Endodermal cell (in vitro differentiated cells): Measurements from ENCODE around the gene SORCS1. TPM values are rescaled to one million over a fixed set of nuclear protein-coding genes. Genes with fewer than 3 reads are reported as not detected.

Experiments used
- DNase-seq: peaks from one replicate; pipeline ENCODE4 v3.0.0-alpha.2; 2017
- H3K27ac ChIP-seq: 2 replicates; pipeline ENCODE4 v1.5.1; 2013; ENCODE audit warnings: mild to moderate bottlenecking, low read depth, low read length, moderate library complexity
- H3K27me3 ChIP-seq: 2 replicates; pipeline ENCODE4 v1.6.1; 2013; ENCODE audit warnings: mild to moderate bottlenecking, low read length, moderate library complexity; ENCODE audit not compliant: insufficient read depth, control insufficient read depth, poor library complexity, severe bottlenecking
- H3K36me3 ChIP-seq: 2 replicates; pipeline ENCODE4 v1.7.0; 2013; ENCODE audit warnings: mild to moderate bottlenecking, low read length, moderate library complexity; ENCODE audit not compliant: control insufficient read depth, insufficient read depth
- H3K4me1 ChIP-seq: one replicate; pipeline ENCODE4 v1.7.0; 2013; ENCODE audit warnings: low read length; ENCODE audit not compliant: control insufficient read depth, insufficient read depth
- H3K4me3 ChIP-seq: 2 replicates; pipeline ENCODE4 v1.5.1; 2013; ENCODE audit warnings: mild to moderate bottlenecking, low read length, moderate library complexity
- H3K9ac ChIP-seq: 2 replicates; pipeline ENCODE4 v1.6.1; 2013; ENCODE audit warnings: mild to moderate bottlenecking, low read length, moderate library complexity; ENCODE audit not compliant: poor library complexity, severe bottlenecking; ENCODE audit errors: extremely low read depth
- H3K9me3 ChIP-seq: 2 replicates; pipeline ENCODE4 v1.6.1; 2013; ENCODE audit warnings: mild to moderate bottlenecking, low read length, moderate library complexity; ENCODE audit not compliant: control insufficient read depth
- H3K27ac Mint-ChIP-seq: 2 replicates; pipeline ENCODE4 v1.8.0; 2020; ENCODE audit warnings: mixed read lengths
- H3K27me3 Mint-ChIP-seq: 2 replicates; pipeline ENCODE4 v1.8.0; 2021; ENCODE audit warnings: mild to moderate bottlenecking, mixed read lengths; ENCODE audit not compliant: insufficient read depth
- H3K36me3 Mint-ChIP-seq: 2 replicates; pipeline ENCODE4 v1.8.0; 2020; ENCODE audit warnings: low read depth, mixed read lengths
- H3K4me1 Mint-ChIP-seq: 2 replicates; pipeline ENCODE4 v1.8.0; 2020; ENCODE audit warnings: mixed read lengths
- H3K4me3 Mint-ChIP-seq: 2 replicates; pipeline ENCODE4 v1.8.0; 2020; ENCODE audit warnings: mild to moderate bottlenecking, moderate library complexity, mixed read lengths
- H3K9me3 Mint-ChIP-seq: 2 replicates; pipeline ENCODE4 v1.8.0; 2020; ENCODE audit warnings: mild to moderate bottlenecking, mixed read lengths
- WGBS, 2 experiments: methylation state at CpG; one replicate each; pipeline versions ENCODE4 v1.1.5 to v1.1.7; 2013; ENCODE audit warnings: missing lambda C conversion rate in 2 of 2, mixed read lengths in 1 of 2; ENCODE audit not compliant: insufficient coverage in 1 of 2, insufficient read length in 1 of 2; 5-methylcytosine and 5-hydroxymethylcytosine counted together
- total RNA-seq, 2 donors: library from RNA; stranded (reverse); fragmentation: NEBNext Ultra II Directional in 1 of 2; extraction: Animal tissue kit (Norgen Biotek cat#: 25700) in 1 of 2; gene quantifications; 2 replicates in 1 of 2; 3 replicates in 1 of 2; pipeline ENCODE4 v1.2.1, GENCODE V29; 2021
- TF ChIP-seq, protein P1 (sequence below): fragments of 200-600 bp; sonication (generic); conservative IDR thresholded peaks from 2 replicates; pipeline ENCODE4 v1.5.0; 2021; ENCODE audit warnings: antibody characterized with exemption, mild to moderate bottlenecking

Gene SORCS1
- total RNA-seq, 2 donors from 2014 or later, result 57.4 to 79.6 TPM

DNA sequence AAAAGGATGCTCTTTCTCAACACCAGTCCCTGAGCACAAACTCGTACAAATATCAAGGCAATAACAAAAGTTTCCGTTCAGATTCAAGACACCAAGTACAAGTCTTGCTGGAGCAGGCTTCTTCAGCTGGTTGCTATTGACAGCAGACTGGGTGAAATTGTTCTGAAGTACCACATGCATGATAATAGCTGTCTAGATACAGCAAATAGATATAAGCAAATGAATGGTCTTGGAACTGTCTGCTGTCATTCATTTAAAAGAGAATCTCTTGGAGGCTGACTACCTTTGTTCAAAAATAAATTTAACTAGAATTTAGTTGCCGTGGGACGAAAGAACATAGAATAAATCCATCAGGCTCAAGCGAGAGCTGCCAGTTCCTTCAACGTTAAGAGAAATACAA lies 35.5 kb downstream of the SORCS1 start:
- H3K27ac Mint-ChIP-seq, result no peak overlapping the region
- H3K4me3 Mint-ChIP-seq, result no peak overlapping the region
- no peak overlapping the region for H3K9ac ChIP-seq
- 77 to 93% methylated on average over 5 to 6 of the region's 6 CpGs for WGBS, 2 experiments
- H3K27ac ChIP-seq, result no peak overlapping the region
- peaks cover 55% of the 10 kb centered on the region for H3K36me3 ChIP-seq
- peaks cover 5% of the 10 kb centered on the region for H3K4me1 ChIP-seq
- H3K27me3 ChIP-seq, result no peaks in the 10 kb centered on the region
- H3K9me3 ChIP-seq, result no peaks in the 10 kb centered on the region
- H3K9me3 Mint-ChIP-seq, result no peaks in the 10 kb centered on the region
- no peaks in the 10 kb centered on the region for H3K27me3 Mint-ChIP-seq
- H3K4me1 Mint-ChIP-seq, result peaks cover 13% of the 10 kb centered on the region
- no peak for DNase-seq
- peaks cover 14% of the 10 kb centered on the region for H3K36me3 Mint-ChIP-seq
- TF ChIP-seq, protein P1, sequence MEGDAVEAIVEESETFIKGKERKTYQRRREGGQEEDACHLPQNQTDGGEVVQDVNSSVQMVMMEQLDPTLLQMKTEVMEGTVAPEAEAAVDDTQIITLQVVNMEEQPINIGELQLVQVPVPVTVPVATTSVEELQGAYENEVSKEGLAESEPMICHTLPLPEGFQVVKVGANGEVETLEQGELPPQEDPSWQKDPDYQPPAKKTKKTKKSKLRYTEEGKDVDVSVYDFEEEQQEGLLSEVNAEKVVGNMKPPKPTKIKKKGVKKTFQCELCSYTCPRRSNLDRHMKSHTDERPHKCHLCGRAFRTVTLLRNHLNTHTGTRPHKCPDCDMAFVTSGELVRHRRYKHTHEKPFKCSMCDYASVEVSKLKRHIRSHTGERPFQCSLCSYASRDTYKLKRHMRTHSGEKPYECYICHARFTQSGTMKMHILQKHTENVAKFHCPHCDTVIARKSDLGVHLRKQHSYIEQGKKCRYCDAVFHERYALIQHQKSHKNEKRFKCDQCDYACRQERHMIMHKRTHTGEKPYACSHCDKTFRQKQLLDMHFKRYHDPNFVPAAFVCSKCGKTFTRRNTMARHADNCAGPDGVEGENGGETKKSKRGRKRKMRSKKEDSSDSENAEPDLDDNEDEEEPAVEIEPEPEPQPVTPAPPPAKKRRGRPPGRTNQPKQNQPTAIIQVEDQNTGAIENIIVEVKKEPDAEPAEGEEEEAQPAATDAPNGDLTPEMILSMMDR, result no peak
- H3K4me3 ChIP-seq, result no peak overlapping the region

DNA sequence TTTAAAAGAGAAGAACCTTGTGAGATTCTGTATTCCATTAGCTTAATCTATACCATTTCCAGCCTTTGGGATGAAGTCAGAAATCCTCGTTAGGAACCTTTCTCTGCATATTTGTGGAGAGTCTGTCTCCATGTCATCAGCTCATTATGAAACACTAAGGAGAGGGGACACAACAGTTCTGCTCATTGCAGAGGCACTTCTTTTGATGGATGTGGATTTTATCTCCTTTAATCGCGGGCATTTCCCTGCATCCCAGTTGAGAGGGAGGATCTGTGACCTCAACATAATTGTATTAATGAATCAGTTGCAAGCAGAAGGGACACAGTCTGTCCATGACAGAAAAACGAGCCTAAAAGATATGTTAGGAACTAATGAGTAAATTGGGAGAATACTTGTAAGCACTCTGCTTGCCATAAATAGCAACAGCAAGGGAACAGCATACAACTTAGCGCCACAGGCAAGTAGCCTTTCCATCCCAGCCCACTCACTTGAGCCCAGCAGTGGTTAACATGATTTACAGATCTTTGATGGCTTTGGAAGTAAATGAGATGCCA lies 37.9 kb downstream of the SORCS1 start:
- H3K4me3 Mint-ChIP-seq, result no peak overlapping the region
- DNase-seq, result no peak
- no peak overlapping the region for H3K9ac ChIP-seq
- no peaks in the 10 kb centered on the region for H3K9me3 ChIP-seq
- no peaks in the 10 kb centered on the region for H3K27me3 Mint-ChIP-seq
- H3K9me3 Mint-ChIP-seq, result no peaks in the 10 kb centered on the region
- no peak overlapping the region for H3K4me3 ChIP-seq
- H3K4me1 Mint-ChIP-seq, result peaks cover 3% of the 10 kb centered on the region
- no peaks in the 10 kb centered on the region for H3K27me3 ChIP-seq
- H3K36me3 Mint-ChIP-seq, result peaks cover 15% of the 10 kb centered on the region
- WGBS, 2 experiments, result 89 to 92% methylated on average over 3 to 5 of the region's 5 CpGs
- no peak overlapping the region for H3K27ac ChIP-seq
- H3K36me3 ChIP-seq, result peaks cover 57% of the 10 kb centered on the region
- no peak overlapping the region for H3K27ac Mint-ChIP-seq
- TF ChIP-seq, protein P1, result no peak
- no peaks in the 10 kb centered on the region for H3K4me1 ChIP-seq

DNA sequence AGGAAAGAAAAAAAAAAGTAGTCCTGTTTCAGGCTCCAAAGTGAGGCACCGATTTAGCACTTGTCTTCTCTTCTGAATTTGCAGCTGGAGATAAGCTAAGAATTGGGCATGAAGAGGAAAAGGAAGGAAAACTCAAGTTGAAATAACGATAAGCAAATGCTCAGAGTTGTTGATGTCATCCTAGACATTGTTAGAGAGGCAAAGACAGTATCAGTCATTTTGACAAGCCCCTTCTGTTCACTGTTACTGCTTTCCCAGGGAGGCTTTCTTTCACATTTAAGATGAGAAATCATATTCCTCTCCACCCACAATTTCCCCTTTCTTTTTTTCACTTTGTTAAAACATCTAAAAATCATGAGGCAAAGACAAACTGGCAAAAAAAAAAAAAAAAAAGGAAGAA lies 41.8 kb downstream of the SORCS1 start:
- peaks cover 39% of the 10 kb centered on the region for H3K36me3 ChIP-seq
- H3K9me3 Mint-ChIP-seq, result no peaks in the 10 kb centered on the region
- no peak overlapping the region for H3K4me3 ChIP-seq
- no peaks in the 10 kb centered on the region for H3K27me3 Mint-ChIP-seq
- peaks cover 13% of the 10 kb centered on the region for H3K9me3 ChIP-seq
- TF ChIP-seq, protein P1, result no peak
- no peak overlapping the region for H3K9ac ChIP-seq
- peaks cover 8% of the 10 kb centered on the region for H3K4me1 Mint-ChIP-seq
- no peaks in the 10 kb centered on the region for H3K27me3 ChIP-seq
- H3K27ac ChIP-seq, result no peak overlapping the region
- H3K4me3 Mint-ChIP-seq, result no peak overlapping the region
- peaks cover 14% of the 10 kb centered on the region for H3K36me3 Mint-ChIP-seq
- no peak for DNase-seq
- H3K27ac Mint-ChIP-seq, result no peak overlapping the region
- 94 to 100% methylated on average over 1 to 2 of the region's 2 CpGs for WGBS, 2 experiments
- H3K4me1 ChIP-seq, result no peaks in the 10 kb centered on the region
